ENCODE measurements around the gene CALML6. TPM values are rescaled to one million over a fixed set of nuclear protein-coding genes. Genes with fewer than 3 reads are reported as not detected.
A peak's percentile ranks its signal among the peaks of the same experiment; 100 is the strongest.

The CALML6 gene
- total RNA-seq, 2 experiments from 2014 or later: 0.54 to 5.1 TPM

DNA sequence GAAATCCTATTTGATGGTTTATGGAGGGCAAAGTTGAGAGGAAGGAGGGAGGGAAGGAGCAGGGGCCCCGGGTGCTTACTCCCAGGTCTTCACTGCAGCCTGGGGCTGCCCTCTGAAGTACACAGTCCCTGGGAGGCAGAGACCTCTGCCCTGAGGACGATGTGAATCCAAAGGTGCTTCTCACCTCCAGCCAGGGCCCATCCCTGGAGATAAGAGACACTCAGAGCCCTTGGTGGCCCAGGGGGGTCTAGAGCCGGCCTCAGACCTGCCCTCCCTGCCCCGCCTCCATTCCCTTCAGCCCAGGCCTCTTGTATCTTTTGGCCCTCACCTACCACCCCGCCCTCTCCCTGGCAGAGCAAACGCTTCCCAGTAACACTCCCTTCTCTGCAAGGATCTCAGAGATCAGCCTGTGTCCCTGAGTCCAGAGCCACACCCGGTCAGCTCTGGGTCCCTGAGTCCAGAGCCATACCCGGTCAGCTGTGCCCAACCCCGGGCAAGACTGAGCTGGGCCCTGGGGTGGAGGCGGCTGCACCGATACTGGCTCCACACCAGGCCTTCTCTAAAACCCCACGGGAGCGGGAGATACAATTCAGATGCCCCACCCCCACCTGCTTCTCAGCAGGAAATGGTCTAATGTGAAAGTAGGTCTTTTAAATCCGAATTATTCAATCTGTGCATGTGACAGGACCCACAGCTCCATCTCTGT lies 20.6 kb upstream of the CALML6 start:
- Histone ChIP-seq H3K9me3 (ENCODE audit: low read length) (no peaks in the 10 kb centered on the region), H3K4me1 (ENCODE audit: insufficient read depth, low read length, poor library complexity, severe bottlenecking) (peaks cover 76% of the 10 kb centered on the region), H3K36me3 (ENCODE audit: insufficient read depth, low read length) (peaks cover 5% of the 10 kb centered on the region), H3K79me2 (ENCODE audit: insufficient read depth, low read depth, low read length) (peaks cover 32% of the 10 kb centered on the region), H3K4me2 (ENCODE audit: low read length) (peak overlapping the region; percentile 98), H3K4me3 (ENCODE audit: low read depth, low read length, poor library complexity, severe bottlenecking) (peak overlapping the region; percentile 55), H3K9me2 (ENCODE audit: insufficient read depth, low read length) (no peaks in the 10 kb centered on the region), H3K27ac (ENCODE audit: low read depth, low read length, poor library complexity, severe bottlenecking) (peak overlapping the region; percentile 81), H2AFZ (ENCODE audit: low read length) (peak overlapping the region; percentile 26; the same call in 1 of the 2 replicates), H4K20me1 (ENCODE audit: insufficient read depth, low read length) (peaks cover under 1% of the 10 kb centered on the region; the same call in 1 of the 2 replicates)
- DNase-seq (ENCODE audit: low spot score): peak; percentile 80
- intact Hi-C loops (cut with micrococcal nuclease; ENCODE audit: unreplicated experiment): loop anchor here (2.0 kb wide), 1 partner anchor 116 kb away; the partner anchor contains the start of gene NADK
- CTCF ChIA-PET (ENCODE audit: unreplicated experiment): interaction anchor here (2.0 kb wide), 1 partner anchor 12 kb away, joined by 8 read pairs; no protein-coding TSS in a partner anchor
- POLR2A ChIA-PET: interaction anchor here (1.2 to 1.4 kb wide), 2 partner anchors 14 to 115 kb away, joined by 4 to 8 read pairs; no protein-coding TSS in a partner anchor
- no peak for TF ChIP-seq EZH2phosphoT487 (IDR thresholded peaks at IDR 0.05; ENCODE audit: borderline replicate concordance, low read depth, low read length)
- TF ChIP-seq, protein P1, sequence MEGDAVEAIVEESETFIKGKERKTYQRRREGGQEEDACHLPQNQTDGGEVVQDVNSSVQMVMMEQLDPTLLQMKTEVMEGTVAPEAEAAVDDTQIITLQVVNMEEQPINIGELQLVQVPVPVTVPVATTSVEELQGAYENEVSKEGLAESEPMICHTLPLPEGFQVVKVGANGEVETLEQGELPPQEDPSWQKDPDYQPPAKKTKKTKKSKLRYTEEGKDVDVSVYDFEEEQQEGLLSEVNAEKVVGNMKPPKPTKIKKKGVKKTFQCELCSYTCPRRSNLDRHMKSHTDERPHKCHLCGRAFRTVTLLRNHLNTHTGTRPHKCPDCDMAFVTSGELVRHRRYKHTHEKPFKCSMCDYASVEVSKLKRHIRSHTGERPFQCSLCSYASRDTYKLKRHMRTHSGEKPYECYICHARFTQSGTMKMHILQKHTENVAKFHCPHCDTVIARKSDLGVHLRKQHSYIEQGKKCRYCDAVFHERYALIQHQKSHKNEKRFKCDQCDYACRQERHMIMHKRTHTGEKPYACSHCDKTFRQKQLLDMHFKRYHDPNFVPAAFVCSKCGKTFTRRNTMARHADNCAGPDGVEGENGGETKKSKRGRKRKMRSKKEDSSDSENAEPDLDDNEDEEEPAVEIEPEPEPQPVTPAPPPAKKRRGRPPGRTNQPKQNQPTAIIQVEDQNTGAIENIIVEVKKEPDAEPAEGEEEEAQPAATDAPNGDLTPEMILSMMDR (conservative IDR thresholded peaks at IDR 0.05; ENCODE audit: low read length): no peak
- no TSS peak for BruUV-seq (replicated peaks)

DNA sequence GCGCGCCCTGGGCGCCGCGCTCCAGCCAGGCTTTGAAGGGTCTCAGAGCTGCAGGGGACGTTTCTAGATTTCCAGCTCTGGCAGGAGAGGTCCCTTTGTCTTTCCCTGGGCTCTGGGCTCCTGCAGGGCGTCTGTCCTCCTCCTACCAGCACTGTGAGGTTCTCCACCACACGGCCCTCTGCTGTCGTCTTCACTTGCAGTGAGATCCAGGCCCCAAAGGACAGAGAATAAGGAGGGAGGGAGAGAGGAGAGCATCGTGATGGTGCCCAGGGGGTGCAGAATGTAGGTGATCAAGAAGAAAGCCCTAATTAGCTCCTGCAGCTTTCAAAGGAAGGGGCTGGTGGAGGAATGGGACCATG lies 20.0 kb upstream of the CALML6 start:
- peak overlapping the region; percentile 55 for H3K4me3 ChIP-seq (ENCODE audit: low read depth, low read length, poor library complexity, severe bottlenecking)
- H3K9me2 ChIP-seq (ENCODE audit: insufficient read depth, low read length): no peaks in the 10 kb centered on the region
- no TSS peak for BruUV-seq (replicated peaks)
- ChIA-PET POLR2A (interaction anchor here (1.2 to 1.4 kb wide), 2 partner anchors 13 to 115 kb away, joined by 4 to 8 read pairs; no protein-coding TSS in a partner anchor), CTCF (ENCODE audit: unreplicated experiment) (interaction anchor here (2.0 kb wide), 1 partner anchor 11 kb away, joined by 8 read pairs; no protein-coding TSS in a partner anchor)
- peaks cover 81% of the 10 kb centered on the region for H3K4me1 ChIP-seq (ENCODE audit: insufficient read depth, low read length, poor library complexity, severe bottlenecking)
- peak overlapping the region; percentile 81 for H3K27ac ChIP-seq (ENCODE audit: low read depth, low read length, poor library complexity, severe bottlenecking)
- H3K79me2 ChIP-seq (ENCODE audit: insufficient read depth, low read depth, low read length): peaks cover 27% of the 10 kb centered on the region
- TF ChIP-seq, protein P1 (conservative IDR thresholded peaks at IDR 0.05; ENCODE audit: low read length): no peak
- no peak for TF ChIP-seq EZH2phosphoT487 (IDR thresholded peaks at IDR 0.05; ENCODE audit: borderline replicate concordance, low read depth, low read length)
- peak overlapping the region; percentile 98 for H3K4me2 ChIP-seq (ENCODE audit: low read length)
- no peaks in the 10 kb centered on the region for H3K36me3 ChIP-seq (ENCODE audit: insufficient read depth, low read length)
- H3K9me3 ChIP-seq (ENCODE audit: low read length): no peaks in the 10 kb centered on the region
- no peak for DNase-seq (ENCODE audit: low spot score)
- intact Hi-C loops (cut with micrococcal nuclease; ENCODE audit: unreplicated experiment): loop anchor here (2.0 kb wide), 1 partner anchor 116 kb away; the partner anchor contains the start of gene NADK
- peak overlapping the region; percentile 26; the same call in 1 of the 2 replicates for H2AFZ ChIP-seq (ENCODE audit: low read length)
- H4K20me1 ChIP-seq (ENCODE audit: insufficient read depth, low read length): no peaks in the 10 kb centered on the region

All from OCI-LY7 (cell line).